AG09319 (cell line): ENCODE results near the gene KLHL6.

ENCODE experiments used
- DNase-seq: peaks from one replicate; pipeline ENCODE4 v3.0.0-alpha.2; 2010; ENCODE audit warnings: low read depth; ENCODE audit errors: extremely low read depth
- TF ChIP-seq, protein P1 (sequence below): IDR thresholded peaks from 2 replicates; pipeline ENCODE4 v1.5.1; 2011; ENCODE audit warnings: low read depth, mild to moderate bottlenecking, inconsistent platforms, low read length, moderate library complexity

KLHL6 gene, protein sequence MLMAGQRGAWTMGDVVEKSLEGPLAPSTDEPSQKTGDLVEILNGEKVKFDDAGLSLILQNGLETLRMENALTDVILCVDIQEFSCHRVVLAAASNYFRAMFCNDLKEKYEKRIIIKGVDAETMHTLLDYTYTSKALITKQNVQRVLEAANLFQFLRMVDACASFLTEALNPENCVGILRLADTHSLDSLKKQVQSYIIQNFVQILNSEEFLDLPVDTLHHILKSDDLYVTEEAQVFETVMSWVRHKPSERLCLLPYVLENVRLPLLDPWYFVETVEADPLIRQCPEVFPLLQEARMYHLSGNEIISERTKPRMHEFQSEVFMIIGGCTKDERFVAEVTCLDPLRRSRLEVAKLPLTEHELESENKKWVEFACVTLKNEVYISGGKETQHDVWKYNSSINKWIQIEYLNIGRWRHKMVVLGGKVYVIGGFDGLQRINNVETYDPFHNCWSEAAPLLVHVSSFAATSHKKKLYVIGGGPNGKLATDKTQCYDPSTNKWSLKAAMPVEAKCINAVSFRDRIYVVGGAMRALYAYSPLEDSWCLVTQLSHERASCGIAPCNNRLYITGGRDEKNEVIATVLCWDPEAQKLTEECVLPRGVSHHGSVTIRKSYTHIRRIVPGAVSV

DNA sequence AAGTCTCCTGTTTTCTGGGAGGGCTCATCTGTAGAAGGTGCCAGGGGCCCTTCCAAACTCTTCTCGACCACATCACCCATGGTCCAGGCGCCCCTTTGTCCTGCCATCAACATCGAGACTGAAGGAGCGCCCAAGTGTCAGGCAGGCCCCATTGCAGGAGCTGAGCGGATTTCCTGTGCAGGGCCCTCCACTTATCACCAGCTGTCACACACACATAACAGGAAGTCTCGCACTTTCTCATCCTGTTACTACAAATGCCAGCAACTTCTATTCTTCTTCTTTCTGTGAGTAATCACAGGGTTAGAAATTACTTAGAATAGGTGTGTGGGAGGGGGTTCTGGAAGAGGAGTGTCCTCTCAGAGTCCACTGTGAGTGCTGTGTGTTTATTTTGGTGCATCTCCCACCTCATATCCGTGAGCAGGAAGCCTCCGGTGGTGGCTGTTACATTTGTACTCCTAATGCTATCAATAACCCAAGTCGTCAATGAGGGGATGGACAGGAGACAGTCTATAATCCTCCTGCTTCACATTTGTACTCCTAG is at the start of gene KLHL6:
Gene KLHL6, minus strand, starts transcription at position 166 of the 541 bp plus-strand sequence. Its CDS starts 53 bp downstream, at position 113.
- TF ChIP-seq, protein P1, sequence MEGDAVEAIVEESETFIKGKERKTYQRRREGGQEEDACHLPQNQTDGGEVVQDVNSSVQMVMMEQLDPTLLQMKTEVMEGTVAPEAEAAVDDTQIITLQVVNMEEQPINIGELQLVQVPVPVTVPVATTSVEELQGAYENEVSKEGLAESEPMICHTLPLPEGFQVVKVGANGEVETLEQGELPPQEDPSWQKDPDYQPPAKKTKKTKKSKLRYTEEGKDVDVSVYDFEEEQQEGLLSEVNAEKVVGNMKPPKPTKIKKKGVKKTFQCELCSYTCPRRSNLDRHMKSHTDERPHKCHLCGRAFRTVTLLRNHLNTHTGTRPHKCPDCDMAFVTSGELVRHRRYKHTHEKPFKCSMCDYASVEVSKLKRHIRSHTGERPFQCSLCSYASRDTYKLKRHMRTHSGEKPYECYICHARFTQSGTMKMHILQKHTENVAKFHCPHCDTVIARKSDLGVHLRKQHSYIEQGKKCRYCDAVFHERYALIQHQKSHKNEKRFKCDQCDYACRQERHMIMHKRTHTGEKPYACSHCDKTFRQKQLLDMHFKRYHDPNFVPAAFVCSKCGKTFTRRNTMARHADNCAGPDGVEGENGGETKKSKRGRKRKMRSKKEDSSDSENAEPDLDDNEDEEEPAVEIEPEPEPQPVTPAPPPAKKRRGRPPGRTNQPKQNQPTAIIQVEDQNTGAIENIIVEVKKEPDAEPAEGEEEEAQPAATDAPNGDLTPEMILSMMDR = no peak
- no peak for DNase-seq

- TF ChIP-seq, protein P1 = no peak
- DNase-seq = no peak
Observed at GRCh38 chr3:183597959-183598358, 42.5 kb upstream of the KLHL6 start.

- TF ChIP-seq, protein P1 = no peak
- DNase-seq = no peak
Observed at GRCh38 chr3:183594636-183595035, 39.1 kb upstream of the KLHL6 start.

DNA sequence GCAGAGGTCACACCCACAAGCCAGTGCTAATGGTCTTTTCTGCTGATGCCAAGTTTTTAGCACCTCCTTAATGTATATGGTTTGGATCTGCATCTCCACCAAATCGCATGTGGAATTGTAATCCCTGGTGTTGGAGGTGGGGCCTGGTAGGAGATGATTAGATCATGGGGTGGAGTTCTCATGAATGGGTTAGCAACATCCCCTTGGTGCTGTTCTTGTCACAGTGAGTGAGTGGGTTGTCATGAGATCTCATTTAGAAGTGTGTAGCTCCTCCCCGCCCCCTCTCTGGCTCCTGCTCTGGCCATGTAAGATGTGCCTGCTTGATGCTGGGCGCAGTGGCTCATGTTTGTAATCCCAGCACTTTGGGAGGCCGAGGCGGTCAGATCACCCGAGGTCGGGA is 37.3 kb upstream of the KLHL6 start:
- no peak for DNase-seq
- TF ChIP-seq, protein P1 = no peak

DNA sequence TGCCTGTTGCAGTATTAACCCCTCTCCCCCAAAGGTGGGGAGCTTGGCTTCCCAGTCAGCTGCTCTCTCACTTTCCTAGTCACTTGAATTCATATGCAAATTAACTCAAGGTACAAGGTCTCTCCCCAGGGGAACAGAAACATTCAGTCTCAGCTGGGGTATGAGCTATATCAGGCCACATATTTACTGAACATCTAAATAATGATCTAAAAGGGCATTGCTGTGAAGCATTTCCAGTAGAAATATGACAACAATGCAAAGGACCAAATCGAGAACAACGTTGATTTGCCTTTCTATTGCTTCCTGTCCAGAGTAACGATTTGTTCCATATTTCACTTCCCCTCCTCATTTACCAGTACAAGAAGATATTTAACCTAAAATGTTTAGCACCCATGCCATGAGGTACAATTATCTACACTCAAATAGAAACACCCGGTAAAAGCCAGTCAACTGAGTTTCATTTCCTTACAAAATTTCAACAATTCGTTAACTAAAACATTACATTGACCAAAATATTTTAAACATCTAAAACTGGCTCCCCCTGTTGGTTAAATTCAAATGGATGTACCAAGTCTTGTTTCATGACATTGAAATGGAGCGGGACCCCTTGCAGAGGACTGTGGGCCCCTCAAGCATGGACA is 36.5 kb upstream of the KLHL6 start:
- DNase-seq = no peak

GRCh38 chr3:183590442-183590841 is 34.9 kb upstream of the KLHL6 start:
- TF ChIP-seq, protein P1 = no peak
- DNase-seq = no peak

More for the DNA sequence above, 36.5 kb upstream of the KLHL6 start:
- TF ChIP-seq, protein P1 = no peak; the same call in 1 of the 2 replicates
